Tibial nerve (tissue), 4 donors: ENCODE results near the gene CALCA.

ENCODE experiments used
- EP300 ChIP-seq, 2 donors: sonication (generic); formaldehyde crosslinking; IDR thresholded peaks; one replicate each; pipeline ENCODE4 v1.6.1; 2017; ENCODE audit warnings: antibody characterized with exemption in 2 of 2, mild to moderate bottlenecking in 1 of 2
- POLR2A ChIP-seq, 2 donors: fragments of 450-650 bp; IDR thresholded peaks; one replicate each; pipeline ENCODE4 v1.6.1; 2017; ENCODE audit warnings: antibody characterized with exemption in 2 of 2, mild to moderate bottlenecking in 2 of 2, moderate library complexity in 2 of 2
- TF ChIP-seq, protein P1 (sequence below), 5 experiments: fragments of 200-600 bp in 3 of 5; fragments of 450-650 bp in 2 of 5; sonication (generic) in 3 of 5; IDR thresholded peaks; one replicate each; pipeline ENCODE4 v1.5.1; 2016 to 2019; ENCODE audit warnings: antibody characterized with exemption in 5 of 5, mild to moderate bottlenecking in 3 of 5, moderate library complexity in 2 of 5

DNA sequence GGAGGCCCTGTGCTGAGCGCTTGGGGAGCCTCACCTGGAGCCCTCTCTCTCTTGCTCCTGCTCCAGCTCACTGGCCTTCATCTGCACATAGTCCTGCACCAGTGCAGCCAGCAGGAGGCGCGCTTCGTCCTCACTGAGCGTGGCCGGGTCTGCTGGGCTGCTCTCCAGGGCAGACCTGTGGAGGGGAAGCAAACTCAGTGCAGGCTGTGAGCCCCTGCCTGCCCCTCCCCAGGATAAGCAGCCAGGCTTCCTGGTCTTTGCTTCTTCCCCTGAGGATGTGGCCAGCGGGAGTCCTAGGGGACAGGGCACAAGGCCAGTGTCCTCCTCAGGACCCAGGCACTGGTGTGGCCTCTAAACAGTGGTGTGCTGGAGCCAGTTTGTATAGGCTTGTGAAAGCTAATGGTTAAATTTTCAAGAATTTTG, 2.2 kb downstream of the CALCA start:
- TF ChIP-seq, protein P1, sequence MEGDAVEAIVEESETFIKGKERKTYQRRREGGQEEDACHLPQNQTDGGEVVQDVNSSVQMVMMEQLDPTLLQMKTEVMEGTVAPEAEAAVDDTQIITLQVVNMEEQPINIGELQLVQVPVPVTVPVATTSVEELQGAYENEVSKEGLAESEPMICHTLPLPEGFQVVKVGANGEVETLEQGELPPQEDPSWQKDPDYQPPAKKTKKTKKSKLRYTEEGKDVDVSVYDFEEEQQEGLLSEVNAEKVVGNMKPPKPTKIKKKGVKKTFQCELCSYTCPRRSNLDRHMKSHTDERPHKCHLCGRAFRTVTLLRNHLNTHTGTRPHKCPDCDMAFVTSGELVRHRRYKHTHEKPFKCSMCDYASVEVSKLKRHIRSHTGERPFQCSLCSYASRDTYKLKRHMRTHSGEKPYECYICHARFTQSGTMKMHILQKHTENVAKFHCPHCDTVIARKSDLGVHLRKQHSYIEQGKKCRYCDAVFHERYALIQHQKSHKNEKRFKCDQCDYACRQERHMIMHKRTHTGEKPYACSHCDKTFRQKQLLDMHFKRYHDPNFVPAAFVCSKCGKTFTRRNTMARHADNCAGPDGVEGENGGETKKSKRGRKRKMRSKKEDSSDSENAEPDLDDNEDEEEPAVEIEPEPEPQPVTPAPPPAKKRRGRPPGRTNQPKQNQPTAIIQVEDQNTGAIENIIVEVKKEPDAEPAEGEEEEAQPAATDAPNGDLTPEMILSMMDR (IDR thresholded peaks at IDR 0.05) = peak in 2 of 5 experiments; percentile 9 to 11
- TF ChIP-seq POLR2A (IDR thresholded peaks at IDR 0.05) (no peak), EP300 (IDR thresholded peaks at IDR 0.05) (no peak)
